Superior temporal gyrus (tissue), 1 donor: ENCODE measurements around the gene GRID1.
A peak's percentile ranks its signal among the peaks of the same experiment; 100 is the strongest.

Experiments
- DNase-seq: peaks from one replicate; pipeline ENCODE4 v3.0.0-alpha.2; 2016; ENCODE audit errors: extremely low spot score

GRID1 gene

DNA sequence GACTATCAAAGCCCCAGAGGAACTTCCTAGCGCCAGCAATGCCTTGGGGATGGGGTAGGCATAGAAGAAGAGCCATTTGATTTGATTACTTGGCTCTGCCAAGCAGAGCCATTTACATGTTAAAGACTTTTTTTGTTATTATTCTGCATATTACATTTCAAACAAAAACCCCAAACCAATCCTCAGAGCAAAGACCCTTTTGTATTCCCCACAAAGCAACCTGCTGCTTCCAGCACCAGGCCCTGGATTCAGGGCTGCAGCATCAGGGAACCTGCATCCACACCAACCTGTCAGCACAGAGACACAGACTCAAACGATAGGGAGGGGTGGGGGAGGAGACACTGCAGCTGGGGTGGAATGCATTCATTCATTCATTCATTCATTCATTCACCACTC is 73.2 kb downstream of the GRID1 start:
- DNase-seq, result no peak

DNA sequence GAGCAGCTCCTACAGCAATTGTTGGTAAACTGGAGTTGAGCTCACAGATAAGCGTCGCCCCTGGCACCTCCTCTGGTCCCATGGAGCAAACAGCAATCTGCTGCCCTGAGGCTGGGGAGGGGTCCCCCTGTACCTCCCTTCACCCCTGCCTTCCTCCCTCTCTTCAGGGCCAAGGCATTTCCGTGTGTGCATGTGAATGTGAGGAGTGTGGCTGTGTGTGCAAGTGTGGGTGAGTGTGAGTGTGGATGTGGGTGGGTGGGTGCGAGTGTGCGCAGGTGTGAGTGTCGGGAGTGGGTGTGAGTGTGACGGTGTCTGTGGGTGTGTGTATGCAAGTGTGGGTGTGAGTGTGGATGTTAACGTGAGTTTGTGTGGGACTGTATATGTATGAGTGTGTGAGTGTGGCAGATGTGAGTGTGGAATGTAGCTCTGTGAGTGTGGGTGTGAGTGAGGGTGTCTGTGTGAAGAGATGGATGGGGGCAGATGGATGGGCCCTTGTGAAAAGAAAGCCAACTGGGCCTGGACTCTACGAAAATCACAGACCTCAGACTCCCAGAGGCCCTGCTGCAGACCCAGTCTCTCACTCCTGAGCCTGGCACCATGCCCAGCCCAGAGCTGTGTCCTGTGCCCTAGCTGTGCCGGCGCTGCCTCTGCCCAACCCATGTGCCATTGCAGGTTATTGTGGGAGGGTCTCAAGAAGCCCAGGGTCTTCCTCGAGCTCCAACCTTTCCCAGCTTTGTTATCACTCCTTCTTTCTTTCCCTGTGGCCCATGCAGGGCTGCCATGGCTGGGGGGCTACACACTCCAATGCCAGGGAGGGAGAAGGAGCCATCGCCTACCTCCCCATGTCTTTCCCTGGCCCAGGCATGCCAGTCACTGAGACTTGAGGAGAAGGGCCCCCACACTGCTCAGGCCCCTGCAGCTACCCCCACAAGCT is 73.9 kb downstream of the GRID1 start:
- no peak for DNase-seq

DNA sequence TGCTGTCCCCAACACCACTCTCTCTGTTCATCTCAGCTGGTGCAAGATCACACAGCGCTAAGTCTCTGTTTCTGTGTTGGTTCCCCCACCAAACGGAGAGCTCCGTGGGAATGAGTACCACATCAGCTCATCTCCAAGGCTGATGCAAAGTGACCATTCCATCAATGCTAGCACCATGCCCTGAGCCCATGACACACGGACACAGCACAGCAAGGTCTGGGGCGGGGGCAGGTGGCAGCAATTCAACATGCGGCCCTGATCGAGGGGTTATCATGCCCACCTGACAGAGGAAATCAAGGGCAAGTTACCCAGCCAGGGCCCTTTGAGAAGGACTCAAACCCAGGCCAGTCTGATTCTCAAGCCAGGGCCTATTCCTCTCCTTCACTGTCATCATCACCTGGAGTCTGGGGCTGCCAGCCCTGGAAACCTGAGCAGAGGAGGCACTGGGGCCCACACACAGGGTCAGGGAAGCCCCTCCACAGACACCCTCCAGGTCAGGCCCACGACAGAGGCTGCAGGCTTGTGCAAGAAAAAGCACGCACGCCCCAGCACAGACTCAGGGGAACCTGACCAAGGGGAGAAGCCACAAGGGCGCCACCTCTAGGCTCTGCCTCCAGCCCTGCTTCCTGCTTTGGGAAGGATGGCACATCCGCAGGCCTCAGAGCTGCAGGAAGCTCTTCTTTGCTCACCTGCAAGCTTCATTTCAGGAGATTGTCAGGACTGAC is 74.8 kb downstream of the GRID1 start:
- DNase-seq, result no peak

DNA sequence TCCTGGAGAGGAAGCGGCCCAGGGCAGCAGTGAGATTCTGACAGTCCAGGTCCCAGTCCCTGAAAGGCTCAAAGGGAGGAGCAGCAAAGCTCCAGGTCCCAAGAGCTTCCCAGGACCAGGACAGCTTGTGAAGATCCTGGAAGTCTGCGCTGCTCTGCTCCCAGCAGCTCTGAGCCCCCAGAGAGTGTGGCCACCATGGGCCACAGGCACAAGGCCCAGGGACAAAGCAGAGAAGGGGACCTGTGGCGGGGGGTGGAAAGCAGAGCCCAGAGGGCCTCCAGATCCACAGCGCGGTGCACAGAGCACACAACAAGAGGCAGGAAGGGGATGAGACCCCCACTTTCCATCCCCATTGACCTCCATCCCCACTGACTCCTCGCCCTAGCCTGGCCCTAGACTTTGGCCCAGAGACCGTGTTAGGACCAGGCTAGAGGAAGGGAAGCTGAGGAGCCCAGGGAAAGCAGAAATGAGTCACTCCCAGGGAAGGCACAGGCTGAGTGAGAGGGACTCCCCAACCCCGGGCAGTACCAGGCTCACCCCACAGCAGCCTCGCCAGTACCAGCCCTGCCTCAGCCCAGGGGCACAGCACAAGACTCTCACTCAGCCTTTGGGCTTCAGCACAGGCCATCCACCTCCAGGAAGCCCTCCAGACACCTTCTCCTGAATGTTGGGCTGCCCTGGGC is 75.5 kb downstream of the GRID1 start:
- no peak for DNase-seq

DNA sequence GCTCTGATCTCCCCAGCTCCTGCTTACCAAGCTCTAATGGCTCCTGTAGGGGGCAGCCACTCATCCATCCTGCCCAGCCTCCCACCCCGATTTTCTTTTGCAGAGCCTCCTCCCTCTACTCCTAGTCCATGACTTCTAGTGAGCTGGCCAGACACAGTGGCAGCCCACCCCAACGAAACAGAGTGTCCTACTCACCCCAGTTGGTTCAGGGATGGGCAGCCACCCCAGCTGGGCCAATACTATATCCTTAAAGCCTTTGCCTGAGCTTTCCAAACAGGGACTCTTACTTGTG is 77.1 kb downstream of the GRID1 start:
- no peak for DNase-seq

DNA sequence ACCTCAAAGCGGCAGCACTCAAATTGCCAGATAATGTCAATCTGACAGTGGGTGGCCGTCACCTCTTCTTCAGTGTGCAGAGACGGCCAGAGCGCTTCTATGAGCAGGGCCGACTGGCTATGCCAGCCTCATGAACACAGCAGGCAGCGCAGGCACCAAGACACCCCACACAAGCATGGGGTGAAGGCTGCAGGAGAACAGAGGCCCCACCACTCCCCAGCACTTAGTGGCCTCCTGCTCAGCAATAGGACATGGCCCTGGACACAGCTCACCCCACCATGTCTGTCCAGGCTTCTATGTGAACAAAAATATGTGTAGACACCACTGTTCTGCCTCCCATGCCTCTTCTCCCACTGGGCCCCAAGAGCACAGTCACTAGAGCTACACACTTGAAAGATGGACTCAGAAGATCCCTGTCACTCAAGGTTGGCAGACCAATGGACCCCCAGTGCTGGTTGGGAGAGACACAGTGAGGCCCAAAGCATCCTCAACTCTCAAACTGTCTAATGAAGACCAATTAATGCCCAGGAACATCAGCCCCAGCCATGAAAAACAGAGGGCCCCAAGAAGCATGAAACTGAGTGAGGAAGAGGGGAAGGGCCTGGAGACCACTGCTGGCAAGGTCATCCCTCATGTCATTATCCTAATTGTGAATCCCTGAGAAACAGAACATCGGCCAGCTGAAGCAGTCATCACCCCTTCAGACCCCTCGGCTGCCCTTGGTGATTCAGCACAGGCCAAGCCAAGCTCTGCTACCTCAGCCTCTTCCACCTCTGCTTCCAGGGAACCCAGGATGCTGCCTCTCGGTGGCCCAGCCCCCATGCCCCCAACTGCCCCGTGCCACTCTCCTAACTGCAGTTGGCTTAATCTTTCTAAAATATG is 77.7 kb downstream of the GRID1 start:
- no peak for DNase-seq

DNA sequence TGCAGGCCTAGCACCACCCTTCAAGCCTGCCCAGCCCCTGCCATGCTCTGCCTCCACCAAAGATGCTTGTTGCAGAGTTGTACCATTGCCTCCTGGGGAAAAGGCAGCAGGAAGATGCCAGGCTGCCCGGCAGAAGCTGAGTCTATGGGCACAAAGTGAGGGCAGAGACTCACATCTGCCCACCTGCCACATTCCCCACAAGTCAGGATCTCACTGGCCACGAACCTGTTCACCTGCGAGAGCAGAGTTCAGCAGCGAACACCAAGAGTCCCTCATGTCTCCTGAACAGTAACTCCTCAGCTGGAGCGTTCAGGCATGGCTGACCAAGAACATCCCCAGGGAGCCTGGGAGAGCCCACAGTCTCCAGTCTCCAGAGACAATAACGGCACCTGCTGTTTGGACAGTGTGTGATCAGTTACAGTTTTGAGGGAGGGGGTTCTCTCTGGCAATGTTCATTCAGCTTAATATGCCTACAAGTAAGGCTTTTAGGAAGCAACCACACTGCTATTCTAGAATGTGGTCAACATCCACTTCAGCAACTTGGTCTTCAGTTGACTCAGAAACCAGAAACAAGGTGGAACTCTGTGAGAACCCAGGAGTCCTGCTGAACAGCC is 78.5 kb downstream of the GRID1 start:
- DNase-seq, result no peak

DNA sequence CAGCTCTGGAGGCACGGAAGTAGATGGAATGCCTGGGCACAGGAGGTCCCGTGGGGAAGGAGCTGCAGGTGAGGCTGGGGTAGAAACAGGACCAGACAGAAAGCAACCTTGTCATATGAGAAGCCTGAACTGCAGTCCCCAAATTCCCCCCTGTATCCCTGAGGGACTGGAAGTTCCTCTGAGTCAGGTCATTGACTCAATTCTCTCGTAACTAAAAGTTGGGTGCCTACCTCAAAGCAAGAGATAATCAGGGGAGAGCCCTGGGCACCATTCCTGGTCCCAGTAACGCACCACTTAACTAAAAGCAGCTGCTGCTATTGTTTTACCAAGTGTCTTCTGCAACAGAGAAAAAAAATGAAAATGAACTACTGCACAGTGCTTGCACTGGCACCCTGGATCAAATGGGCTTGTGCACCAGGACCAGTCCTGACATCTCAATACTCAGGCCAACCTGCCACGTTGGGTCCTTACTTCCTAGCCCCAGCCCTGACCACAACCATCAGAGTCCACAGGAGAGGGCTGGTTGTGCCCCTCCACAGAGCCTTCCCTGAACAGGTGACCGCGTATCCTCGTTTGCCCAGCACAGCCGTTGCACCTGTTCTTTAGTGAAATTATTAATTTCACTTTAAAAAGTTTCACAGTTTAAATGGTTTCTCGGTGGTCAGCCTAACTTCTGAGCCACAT is 79.3 kb downstream of the GRID1 start:
- DNase-seq, result no peak

DNA sequence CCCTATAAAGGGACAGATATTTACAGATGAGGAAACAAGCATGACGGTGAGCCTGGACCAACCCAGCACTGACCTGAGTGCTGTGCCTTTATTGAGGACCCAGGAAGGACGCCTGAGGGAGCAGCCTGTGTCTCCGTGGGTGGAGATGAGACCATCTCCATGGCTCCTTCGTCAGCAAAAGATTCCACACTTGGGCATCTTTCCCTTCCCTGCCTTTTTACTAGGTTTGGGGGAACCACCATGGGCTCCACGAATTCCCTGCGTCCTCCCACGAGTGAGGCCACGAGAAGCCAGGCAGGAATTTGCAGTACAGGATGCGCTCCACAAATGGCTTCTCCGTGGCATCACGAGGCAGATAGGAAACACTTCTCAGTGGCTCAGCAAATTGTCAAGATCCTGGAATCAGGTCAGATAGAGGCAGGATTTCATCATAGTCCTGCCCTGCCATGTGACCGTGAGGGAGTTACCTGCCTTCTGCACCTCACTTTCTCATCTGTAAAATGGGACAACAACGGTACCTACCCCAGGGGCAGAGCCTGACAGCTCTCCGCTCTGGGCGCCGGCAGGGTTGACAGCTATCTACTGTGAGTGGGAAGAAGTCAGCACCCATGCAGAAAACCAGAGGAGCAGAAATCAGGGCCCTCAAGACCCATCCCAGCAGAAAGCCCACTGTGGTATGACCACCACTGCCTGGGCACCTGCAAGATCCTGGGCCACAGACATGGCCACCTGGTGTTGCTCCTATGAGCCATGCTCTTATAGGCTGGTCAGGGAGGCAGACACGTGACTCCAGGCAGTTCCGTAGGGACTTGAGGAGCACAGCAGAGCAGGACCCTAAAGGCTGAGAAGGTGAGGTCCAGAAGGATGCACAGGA is 80.1 kb downstream of the GRID1 start:
- no peak for DNase-seq

DNA sequence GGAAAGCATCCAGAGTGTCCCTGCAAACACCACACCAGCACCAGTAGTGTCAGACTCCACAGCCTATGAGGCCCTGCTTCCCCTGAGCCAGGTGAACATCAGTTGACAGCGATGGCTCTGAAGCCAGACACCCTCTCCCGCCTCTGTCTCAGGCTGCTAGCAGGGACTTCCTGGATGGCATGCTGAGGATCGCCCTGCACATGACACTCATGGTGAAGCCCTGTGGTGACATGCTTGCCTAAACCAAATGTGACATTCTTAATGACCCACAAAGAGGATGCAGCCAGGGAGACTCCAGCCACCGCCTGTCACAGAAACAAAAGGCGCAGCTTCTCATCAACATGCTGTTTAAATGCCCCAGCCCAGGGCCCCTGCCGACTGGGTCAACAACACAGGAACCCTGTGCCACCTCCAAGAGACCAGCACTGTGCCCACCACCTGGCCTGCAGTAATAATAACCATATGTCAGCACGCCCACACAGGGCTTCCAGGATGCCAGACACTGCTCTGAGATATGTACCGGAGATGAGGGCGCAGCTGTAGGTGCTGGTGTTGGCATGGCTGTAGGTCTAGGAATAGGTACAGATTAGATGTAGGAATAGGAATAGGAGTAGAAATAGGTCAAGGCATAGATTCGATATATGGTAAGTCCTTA is 81.3 kb downstream of the GRID1 start:
- DNase-seq, result no peak

DNA sequence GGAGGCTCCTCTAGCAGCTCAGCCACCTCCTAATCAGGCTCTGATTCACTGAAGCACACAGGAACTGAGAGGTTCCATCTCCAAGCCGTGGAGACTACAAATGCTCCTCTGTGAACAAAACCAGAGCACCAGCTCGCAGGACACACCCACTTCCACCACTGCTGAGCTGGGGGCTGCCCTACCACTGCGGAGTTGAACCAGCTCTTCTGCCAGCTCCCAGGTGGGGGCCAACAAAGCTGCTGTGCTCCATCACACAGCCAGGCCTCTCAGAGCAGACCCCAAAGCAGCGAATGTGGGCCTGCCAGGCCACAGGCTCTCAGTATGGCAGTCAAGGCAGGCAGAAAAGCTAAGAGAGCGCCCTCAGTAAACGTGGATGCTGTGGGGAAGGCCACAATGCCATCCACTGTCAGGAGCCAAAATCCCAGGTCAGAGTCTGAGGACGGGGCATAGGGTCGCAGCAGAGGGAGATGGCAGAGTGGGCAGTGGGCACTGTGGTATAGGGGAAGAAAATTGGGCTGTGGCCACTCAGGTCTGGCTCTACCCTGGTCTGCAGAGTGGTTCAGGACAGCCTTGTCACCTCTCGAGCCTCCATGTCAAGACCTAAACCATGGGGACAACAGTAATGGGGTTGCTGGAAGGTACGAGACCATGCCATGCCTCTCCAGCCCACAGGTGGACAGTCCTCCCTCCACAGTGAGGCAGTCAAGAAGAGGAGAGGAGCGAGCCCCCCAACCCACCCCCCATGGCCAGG is 82.1 kb downstream of the GRID1 start:
- DNase-seq, result no peak

DNA sequence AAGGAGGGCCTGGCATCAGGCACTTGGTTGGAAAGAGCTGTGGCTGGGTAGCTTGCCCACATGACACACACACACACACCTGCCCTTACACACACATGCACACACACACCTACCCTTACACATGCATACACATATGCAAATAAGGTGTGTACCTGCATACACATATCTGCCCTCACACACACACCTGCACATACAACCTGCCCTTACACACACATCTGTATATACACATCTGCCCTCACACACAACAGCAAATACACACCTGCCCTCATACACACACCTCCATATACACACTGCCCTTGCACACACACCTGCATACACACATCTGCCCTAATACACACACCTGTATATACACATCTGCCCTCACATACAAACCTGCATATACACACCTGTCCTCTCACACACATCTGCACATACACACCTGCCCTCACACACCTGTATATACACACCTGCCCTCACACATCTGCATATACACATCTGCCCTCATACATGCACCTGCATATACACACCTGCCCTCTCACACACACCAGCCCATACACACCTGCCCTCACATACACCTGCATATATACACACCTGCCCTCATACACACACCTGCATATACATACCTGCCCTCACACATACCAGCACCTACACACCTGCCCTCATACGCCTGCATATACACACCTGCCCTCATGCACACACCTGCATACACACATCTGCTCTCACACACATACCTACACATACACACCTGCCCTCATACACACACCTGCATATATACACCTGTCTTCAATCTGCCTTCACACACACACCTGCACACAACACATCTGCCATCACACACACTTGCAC is 82.9 kb downstream of the GRID1 start:
- no peak for DNase-seq

DNA sequence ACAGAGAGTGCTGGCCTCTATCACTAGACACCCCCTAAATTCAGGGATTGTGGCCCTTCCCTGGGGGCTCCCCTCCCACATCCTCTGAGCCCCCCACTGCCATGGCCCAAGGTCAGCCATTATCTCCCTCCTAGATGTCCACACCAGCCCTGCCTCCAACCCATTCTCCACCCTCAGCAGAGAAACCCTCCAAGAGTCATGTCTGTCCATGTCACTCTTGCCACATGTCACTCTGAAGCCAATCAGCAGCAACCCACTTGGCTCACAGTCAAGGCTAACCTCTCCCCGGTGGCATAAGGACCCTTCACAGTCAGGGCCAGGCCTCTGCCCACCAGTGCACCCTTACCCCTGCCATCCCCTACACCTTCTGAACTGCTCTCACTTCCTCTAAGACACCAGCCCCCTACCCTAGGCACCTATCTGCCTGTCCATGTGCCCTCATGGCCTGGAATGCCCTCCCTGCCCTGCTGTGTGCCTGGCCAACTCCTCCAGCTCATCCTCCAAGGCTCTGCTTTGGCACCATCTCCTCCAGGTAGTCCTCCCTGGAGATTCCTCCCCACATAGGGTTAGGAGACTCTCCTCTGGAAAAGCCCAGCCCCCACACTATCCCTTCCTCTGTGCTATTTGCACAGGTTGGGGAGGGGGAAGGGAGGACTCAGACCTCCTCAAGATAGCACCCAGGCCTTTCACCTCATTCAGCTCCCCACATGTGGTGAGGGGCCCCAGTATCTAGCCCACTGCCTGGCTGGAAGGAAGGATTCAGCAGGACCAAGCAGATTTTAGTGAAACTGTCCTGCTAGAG is 83.7 kb downstream of the GRID1 start:
- DNase-seq, result no peak

DNA sequence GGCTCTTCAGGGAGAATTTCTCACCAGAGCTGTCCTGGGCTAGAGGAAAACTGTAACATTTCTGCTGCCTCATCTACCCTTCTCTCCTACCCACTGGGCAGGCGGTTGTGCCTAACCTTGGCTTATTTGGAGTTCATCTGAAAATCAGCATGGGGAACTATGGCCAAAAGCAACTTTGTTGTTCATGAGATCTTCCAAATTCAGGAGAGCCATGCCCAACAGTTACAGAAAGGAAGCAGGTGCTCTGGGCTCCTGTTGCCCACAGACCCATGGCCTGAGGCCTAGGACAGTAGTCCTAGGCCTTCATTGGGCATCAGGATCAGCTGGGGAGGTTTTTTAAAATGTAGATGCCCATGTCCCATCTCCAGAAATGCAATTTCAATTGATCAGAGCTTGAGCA is 85.2 kb downstream of the GRID1 start:
- DNase-seq, result no peak

DNA sequence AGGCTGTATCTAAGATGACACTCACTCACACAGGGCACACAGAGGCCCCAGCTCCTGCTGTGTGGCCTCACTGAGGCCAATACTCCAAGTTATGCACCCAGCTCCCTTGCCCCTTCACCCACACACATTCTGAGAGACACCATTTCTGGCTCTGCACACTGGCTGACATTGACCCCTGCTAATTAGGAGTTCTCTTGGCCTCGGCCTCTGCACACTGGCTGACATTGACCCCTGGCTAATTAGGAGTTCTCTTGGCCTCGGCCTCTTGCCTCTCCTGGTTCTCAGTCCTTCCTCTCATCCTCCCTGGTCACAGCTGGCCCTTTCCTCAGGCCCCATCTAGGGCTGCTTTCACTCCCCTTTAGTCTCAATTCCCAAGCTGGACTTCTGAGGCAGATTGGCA is 97.3 kb downstream of the GRID1 start:
- no peak for DNase-seq

DNA sequence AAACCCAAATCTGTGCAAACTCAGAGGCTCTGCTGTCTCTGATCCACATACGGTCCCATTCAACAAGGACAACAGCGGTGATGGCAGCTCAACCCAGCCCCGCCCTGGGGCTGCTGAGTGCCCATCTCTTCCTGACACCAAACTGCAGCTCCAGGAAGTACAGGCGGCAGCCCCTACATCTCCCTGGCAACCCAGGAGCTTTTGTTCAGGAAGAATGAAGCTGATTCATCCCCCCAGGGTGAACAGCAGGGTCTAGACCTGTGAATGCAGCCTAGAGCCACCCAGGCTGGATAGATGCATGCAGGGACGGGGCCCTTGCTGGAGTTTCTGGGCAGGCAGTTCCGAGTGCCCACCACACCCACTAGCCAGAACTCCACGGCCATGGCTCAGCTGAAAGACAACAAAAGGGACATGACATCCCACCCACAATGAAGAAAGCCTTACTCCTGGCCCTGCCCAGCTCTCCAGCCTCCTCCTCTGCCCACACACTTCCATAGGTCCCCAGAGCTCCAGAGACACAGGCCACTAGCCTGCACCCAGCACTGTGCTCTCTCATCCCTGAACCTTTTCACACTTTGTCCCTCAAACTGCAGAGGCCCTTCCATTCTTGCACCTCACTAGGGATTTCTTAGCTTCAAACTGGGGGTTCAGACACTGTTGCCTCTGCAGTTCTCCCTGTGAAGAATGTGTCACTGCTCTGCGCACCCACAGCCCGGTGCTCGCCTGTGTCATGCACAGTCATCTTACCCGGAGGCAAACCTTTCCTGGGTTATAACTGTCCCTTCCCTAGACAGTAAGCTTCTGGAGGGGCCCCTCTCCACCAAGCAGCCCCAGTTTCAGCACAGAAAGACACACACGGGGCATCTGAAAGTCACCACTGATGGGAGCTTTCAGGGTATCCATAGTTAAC is 99.1 kb downstream of the GRID1 start:
- peak; percentile 69 for DNase-seq
